GM12891 (cell line): ENCODE measurements around the gene SYDE2.

ENCODE experiments used
- POLR2A ChIP-seq: IDR thresholded peaks from 2 replicates; pipeline ENCODE4 v1.6.1; 2011; ENCODE audit warnings: low read depth, low read length, control low read depth
- POLR2AphosphoS5 ChIP-seq: IDR thresholded peaks from 2 replicates; pipeline ENCODE4 v1.6.1; 2011; ENCODE audit warnings: low read depth, low read length, control low read depth
- POU2F2 ChIP-seq: IDR thresholded peaks from 2 replicates; pipeline ENCODE4 v1.6.1; 2011; ENCODE audit warnings: low read depth, mild to moderate bottlenecking, control low read depth, low read length, moderate library complexity
- TAF1 ChIP-seq: IDR thresholded peaks from 2 replicates; pipeline ENCODE4 v1.6.1; 2011; ENCODE audit warnings: low read depth, low read length, control low read depth

DNA sequence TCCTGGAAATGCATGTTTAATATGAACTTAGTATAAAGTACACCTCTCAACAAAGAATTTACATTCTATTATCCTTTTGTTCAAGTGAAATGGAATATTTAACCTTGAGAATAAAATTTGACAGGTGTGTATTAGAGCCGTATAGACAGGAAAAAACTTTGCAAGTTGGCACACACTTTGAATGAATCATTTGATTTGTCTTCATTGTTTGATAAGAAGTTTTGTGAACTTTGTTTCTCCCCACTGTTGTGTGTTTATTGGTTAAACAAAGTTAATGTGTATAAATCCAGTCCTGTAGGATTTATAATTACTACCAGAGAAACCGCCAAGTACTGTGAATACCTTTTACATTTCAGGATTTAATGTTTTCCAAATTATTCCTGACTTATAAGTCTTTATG is 2.0 kb downstream of the SYDE2 start:
- no peak for TF ChIP-seq POLR2A
- no peak for TF ChIP-seq POLR2AphosphoS5
- TF ChIP-seq TAF1 = no peak
- no peak for TF ChIP-seq POU2F2
